NCI-H187 treated with DMSO at 0.1 percent for 48 hours (cell line): ENCODE data around the gene ZNF408.
"Not testable (repeated sequence)": the region's sequence is repeated elsewhere in the genome, so short reads cannot be mapped to it uniquely, and the experiment has no call there.

Experiments
- DNase-seq: peaks from one replicate; lab custom pipeline; 2025; lab: John Stamatoyannopoulos, UW

The ZNF408 gene

DNA sequence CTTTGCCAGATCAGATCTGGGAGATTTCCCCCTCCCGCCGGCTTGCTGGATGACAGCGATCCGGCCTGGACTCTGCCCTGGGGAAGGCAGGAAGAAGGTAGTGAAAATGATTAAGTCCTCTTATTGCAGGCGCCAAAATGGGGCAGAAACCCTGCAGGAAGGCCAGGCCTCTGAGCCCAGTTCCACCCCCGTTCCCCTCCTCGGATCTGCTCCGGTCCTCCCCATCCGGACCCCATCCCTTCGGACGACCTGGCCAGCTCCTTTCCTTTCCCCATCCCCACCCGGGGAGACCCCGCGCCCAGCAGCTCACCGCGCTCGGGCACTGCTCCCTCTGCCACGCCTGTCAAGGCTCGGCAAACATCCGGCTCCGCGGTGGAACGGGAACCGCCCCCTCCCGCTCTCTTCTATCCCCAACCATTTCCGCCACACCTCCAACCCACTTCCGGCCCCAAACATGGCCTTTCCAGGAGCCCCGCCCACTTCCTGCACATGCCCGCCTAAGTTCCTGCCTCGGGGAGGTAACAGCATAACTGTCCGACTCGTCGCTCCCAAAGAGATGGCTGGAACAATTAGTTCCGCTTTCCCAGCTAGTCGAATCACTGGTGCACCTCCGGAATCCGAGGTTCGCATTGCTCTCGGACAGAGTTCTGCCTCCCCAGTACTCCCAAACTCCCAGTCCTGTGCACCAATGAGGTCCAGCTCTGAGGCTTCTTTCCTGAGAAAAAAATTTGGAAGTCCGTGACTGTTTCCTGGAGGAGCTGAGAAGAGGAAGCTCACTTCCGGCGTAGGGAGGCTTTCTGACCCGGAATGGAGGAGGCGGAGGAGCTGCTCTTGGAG, at the start of gene ZNF408, which contains the start of gene ARHGAP1:
Gene ZNF408 (plus strand): TSS at position 791 of the 837 bp plus-strand sequence. CDS start 17 bp downstream, at position 808.
Gene ARHGAP1 (minus strand): TSS at position 379 of the 837 bp plus-strand sequence. CDS start 4,512 bp downstream, outside the sequence.
- DNase-seq = peak; percentile 95

DNA sequence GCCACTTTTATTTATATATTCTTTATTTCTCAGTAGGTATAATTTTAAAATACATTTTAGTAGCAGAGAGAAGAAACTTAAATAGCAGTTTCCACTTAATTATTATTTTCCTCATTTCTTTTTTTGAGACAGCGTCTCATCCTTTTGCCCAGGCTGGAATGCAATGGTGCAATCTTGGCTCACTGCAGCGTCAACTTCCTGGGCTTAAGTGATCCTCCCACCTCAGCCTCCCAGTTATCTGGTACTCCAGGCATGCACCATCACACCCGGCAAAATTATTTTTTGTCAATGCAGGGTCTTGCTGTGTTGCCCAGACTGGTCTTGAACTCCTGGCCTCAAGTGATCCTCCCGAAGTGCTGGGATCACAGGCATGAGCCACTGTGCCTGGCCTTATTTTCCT, 45.2 kb upstream of the ZNF408 start:
- DNase-seq = no peak

DNA sequence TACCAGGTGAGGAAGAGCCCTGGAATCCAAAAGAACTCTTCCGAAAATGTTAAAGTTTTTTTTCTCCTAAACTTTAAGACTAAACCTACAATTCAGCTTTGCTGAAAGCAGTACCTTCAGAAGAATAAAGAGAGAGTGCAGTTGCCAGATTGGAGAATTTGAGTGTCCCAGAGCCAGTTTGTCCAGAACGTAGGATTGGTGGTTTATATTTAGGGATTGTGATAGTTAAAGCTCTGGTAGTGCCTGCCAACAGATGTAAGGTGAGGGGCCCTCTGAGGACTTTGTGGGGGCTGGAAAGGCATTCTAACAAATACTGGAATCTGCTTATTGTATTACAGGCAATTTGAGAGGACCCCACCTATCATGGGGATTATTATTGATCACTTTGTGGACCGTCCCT, 43.6 kb upstream of the ZNF408 start:
- no peak for DNase-seq

DNA sequence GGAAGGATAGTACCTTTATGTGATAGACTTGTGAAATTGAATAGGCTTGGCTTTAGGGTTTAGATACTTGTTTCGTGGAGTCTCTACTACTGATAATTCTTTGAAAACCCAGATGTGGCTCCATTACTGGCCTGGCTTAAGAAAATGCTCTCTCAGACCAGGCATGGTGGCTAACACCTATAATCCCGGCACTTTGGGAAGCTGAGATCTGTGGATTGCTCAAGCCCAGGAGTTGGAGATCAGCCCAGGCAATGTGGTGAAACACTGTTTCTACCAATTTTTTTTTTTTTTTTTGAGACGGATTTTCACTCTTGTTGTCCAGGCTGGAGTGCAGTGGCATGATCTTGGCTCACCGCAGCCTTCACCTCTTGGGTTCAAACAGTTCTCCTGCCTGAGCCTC, 42.6 kb upstream of the ZNF408 start:
- no peak for DNase-seq

GRCh38 chr11:46659908-46660307, 40.9 kb upstream of the ZNF408 start:
- DNase-seq = no peak

DNA sequence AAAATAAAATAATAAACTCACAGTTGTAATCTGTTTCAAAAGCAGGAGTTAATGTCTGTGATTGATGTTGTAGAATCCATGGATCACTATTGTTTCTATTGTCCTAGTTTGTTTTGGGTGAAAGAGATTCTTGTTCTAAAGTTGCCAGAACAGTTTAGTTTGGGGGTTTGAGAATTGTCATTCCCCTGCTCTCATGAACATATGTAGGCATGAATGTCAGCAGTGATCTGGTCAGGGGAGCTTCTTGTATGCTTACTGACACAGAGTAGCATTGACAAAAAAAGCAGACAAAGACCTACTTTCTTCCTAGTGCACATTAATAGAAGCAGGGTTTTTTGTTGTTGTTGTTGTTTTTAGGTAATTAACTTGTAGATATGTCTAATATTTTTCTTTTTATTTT, 39.0 kb upstream of the ZNF408 start:
- DNase-seq = no peak

- no peak for DNase-seq
Observed at GRCh38 chr11:46662366-46662765, 38.5 kb upstream of the ZNF408 start.

- DNase-seq = no peak
Observed at GRCh38 chr11:46663277-46663940, 37.4 kb upstream of the ZNF408 start.

DNA sequence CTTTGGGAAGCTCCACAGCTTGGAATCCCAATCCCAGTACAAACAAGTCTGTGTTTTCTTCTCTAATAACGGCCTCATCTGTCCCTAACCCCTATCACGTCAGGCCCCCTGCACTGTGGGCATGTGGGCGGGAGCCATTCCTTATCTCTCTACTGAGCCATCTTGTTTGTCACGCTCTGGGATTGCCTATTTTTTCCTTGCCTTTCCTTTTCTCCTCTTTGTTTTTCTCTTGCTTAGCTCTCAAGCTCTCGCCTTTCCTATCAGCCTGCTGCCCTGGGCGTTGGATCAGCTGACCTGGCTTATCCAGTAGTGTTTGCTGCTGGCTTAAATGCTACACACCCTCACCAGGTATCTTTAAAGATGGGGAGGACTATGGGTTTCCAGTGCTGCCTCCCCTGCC, 36.2 kb upstream of the ZNF408 start:
- no peak for DNase-seq

- no peak for DNase-seq
Observed at GRCh38 chr11:46665356-46665755, 35.5 kb upstream of the ZNF408 start.

DNA sequence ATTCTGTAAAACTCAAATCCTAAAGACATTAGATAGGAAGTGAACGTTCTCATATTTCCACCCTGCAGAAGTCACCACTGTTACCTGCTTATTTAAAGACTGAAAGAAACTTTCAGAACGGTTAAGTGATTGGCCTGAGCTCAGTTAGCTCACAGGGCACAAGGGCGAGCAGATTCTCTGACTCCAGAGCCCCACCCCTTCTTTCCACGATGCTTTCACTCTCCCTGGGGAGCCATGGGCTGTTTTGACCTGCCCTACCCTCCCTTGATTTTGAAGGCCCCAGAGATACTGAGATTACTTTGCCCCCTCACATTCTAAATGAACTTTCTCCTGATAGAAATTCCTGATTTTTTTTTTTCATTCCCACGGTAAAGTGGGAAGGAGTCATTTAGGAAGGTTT, 34.3 kb upstream of the ZNF408 start:
- DNase-seq = no peak

- DNase-seq = no peak
Observed at GRCh38 chr11:46667043-46667481, 33.8 kb upstream of the ZNF408 start.

- no peak for DNase-seq
Observed at GRCh38 chr11:46668480-46669085, 32.2 kb upstream of the ZNF408 start.

- no peak for DNase-seq
Observed at GRCh38 chr11:46669711-46670139, 31.1 kb upstream of the ZNF408 start.

DNA sequence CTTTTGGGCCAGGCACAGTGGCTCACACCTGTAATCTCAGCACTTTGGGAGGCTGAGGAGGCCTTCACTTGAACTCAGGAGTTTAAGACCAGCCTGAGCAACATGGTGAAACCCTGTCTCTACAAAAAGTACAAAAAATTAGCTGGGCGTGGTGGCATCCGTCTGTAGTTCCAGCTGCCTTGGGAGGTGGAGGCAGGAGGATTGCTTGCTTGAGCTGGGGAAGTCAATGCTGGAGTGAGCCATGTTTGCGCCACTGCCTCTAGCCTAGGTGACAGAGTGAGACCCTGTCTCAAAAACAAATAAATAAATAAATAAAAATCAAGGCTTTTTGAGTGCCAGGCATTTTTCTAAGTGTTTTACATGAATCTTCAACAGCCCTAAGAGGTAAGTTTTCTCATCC, 30.3 kb upstream of the ZNF408 start:
- DNase-seq = not testable (repeated sequence)

DNA sequence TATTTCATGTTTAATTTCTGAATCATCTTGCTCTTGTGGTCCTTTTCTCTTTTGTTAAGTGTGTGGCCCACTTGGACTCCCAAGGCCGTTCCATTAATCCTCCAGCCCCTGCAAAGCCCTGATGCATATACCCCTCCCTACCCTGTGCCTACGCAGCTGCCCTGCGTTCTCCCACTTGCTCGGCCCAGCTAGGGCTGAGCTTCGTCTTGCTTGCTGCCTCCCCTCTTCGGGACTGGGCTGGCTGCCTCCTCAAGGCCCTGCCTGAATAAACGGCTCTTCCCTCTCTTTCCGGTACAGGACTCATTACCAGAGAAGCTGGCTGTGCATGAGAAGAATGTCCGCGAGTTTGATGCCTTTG, 28.9 kb upstream of the ZNF408 start:
- no peak for DNase-seq

GRCh38 chr11:46672381-46672839, 28.4 kb upstream of the ZNF408 start:
- DNase-seq = no peak

- DNase-seq = no peak
Observed at GRCh38 chr11:46673713-46674462, 26.9 kb upstream of the ZNF408 start.

DNA sequence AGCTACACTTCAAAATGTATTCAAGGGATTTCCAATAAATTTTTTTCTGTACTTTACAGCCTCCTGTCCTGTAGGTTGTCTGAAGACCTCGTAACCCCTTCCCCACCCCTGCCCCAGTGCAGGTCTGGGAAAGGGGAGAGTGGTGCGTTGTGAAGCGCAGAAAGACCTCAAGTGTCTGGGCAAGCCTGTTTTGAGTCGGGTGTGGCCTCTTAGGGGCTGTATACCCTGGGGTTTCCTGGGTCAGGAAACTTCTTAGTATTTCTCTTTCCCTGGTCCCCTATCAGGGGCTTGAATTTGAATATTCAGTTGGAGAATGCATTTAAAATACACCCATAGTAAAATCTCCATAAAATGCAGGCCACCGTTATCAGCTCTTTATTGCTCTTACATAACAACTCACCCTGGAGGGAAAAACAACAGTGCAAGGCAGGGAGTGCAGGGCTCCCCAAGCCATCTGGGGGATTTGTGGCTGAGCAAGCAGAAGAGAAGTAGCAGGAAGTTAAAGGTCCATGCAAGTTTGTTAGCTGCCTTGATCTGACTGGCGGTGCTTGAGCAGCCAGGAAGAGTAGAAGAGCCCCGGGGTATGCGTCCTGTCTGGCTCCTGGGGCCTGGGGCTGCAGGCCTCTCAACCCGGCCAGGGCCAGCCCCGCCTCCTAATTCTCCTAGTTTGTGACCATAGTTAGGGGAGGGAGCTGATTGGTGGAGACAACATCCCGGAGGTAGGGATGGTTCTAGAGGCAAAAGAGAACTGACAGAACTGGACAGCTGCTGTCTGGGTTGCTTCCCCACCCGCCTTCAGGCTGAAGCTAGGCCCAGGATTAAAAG, 26.2 kb upstream of the ZNF408 start:
- no peak for DNase-seq

DNA sequence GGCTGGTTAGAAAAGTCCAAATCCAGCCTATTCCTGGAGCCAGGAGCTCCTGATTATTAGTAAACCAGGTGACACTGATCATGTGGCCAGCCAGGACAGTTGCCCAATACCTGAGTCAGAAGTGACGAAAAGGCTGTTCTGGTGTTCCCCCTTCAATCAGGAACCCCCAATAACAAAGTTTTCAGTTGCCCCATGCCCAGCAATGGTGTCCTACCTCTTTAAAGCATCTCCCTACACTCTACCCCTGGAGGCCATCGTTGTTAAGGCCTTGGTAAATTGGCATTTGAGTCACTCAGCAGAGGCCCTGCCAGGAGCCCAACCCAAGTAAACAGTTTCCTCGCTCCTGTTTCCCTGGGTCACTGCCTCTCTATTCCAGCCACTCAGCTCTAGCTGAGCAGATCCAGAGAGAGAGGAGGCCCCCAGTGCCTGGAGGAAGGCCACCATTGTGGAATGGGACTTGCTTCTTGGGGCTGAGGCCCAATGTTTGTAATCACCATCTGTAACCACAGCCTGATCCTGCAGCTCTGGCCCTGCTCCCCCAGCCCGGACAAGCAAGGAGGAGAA, 25.5 kb upstream of the ZNF408 start:
- no peak for DNase-seq

GRCh38 chr11:46675949-46676348, 24.9 kb upstream of the ZNF408 start:
- no peak for DNase-seq
